Astrocyte (in vitro differentiated cells and primary cell): ENCODE measurements around the gene MN1. TPM values are rescaled to one million over a fixed set of nuclear protein-coding genes. Genes with fewer than 3 reads are reported as not detected.

ENCODE experiments used
- DNase-seq: peaks from one replicate; pipeline ENCODE4 v3.0.0-alpha.2; 2010; ENCODE audit warnings: low read depth
- FAIRE-seq: peaks from 2 replicates; lab custom pipeline; 2011; peaks lifted over from hg19 to GRCh38; lab: Jason Lieb, UNC
- H2AFZ ChIP-seq: 2 replicates; pipeline ENCODE4 v1.6.0; 2012; ENCODE audit warnings: low read depth, low read length, inconsistent platforms
- H3K27ac ChIP-seq: 2 replicates; pipeline ENCODE4 v1.5.1; 2011; ENCODE audit warnings: low read depth, low read length, inconsistent platforms
- H3K27me3 ChIP-seq: 2 replicates; pipeline ENCODE4 v1.6.0; 2011; ENCODE audit warnings: low read length, inconsistent platforms; ENCODE audit not compliant: insufficient read depth
- H3K36me3 ChIP-seq: 2 replicates; pipeline ENCODE4 v1.5.1; 2011; ENCODE audit warnings: low read length, inconsistent platforms; ENCODE audit not compliant: insufficient read depth
- H3K4me1 ChIP-seq: 2 replicates; pipeline ENCODE4 v1.5.1; 2011; ENCODE audit warnings: low read length, inconsistent platforms; ENCODE audit not compliant: insufficient read depth
- H3K4me2 ChIP-seq: 2 replicates; pipeline ENCODE4 v1.6.0; 2012; ENCODE audit warnings: low read length, inconsistent platforms
- H3K4me3 ChIP-seq: 2 replicates; pipeline ENCODE4 v1.5.1; 2011; ENCODE audit warnings: low read depth, mild to moderate bottlenecking, low read length, inconsistent platforms; ENCODE audit not compliant: insufficient read depth
- H3K79me2 ChIP-seq: 2 replicates; pipeline ENCODE4 v1.6.0; 2012; ENCODE audit warnings: mild to moderate bottlenecking, low read length, inconsistent platforms; ENCODE audit not compliant: insufficient read depth
- H3K9ac ChIP-seq: 2 replicates; pipeline ENCODE4 v1.6.0; 2012; ENCODE audit warnings: mild to moderate bottlenecking, low read length, inconsistent platforms
- H3K9me3 ChIP-seq: 2 replicates; pipeline ENCODE4 v1.5.1; 2012; ENCODE audit warnings: low read depth, mild to moderate bottlenecking, low read length, inconsistent platforms; ENCODE audit not compliant: insufficient read depth
- H4K20me1 ChIP-seq: 2 replicates; pipeline ENCODE4 v1.6.0; 2012; ENCODE audit warnings: low read length, inconsistent platforms; ENCODE audit not compliant: insufficient read depth
- H3K27ac Mint-ChIP-seq: one replicate; pipeline ENCODE4 v1.8.0; 2021; ENCODE audit warnings: mild to moderate bottlenecking, mixed read lengths; ENCODE audit not compliant: unreplicated experiment
- H3K27me3 Mint-ChIP-seq: one replicate; pipeline ENCODE4 v1.8.0; 2021; ENCODE audit warnings: low read depth, mixed read lengths; ENCODE audit not compliant: unreplicated experiment
- H3K36me3 Mint-ChIP-seq: one replicate; pipeline ENCODE4 v1.8.0; 2021; ENCODE audit warnings: low read depth, mixed read lengths; ENCODE audit not compliant: unreplicated experiment
- H3K4me1 Mint-ChIP-seq: one replicate; pipeline ENCODE4 v1.8.0; 2021; ENCODE audit warnings: low read depth, mixed read lengths; ENCODE audit not compliant: unreplicated experiment
- H3K4me3 Mint-ChIP-seq: one replicate; pipeline ENCODE4 v1.8.0; 2021; ENCODE audit warnings: mild to moderate bottlenecking, moderate library complexity, mixed read lengths; ENCODE audit not compliant: unreplicated experiment
- H3K9me3 Mint-ChIP-seq: one replicate; pipeline ENCODE4 v1.8.0; 2021; ENCODE audit warnings: mild to moderate bottlenecking, mixed read lengths; ENCODE audit not compliant: unreplicated experiment
- CTCF ChIP-seq: IDR thresholded peaks from 2 replicates; pipeline ENCODE4 v1.5.1; 2011; ENCODE audit warnings: low read depth, mild to moderate bottlenecking, inconsistent platforms, low read length, moderate library complexity; ENCODE audit not compliant: insufficient read depth
- EZH2 ChIP-seq: IDR thresholded peaks from 2 replicates; pipeline ENCODE4 v1.6.1; 2012; ENCODE audit warnings: mild to moderate bottlenecking, low read length, inconsistent platforms; ENCODE audit not compliant: insufficient read depth
- total RNA-seq: library from RNA; stranded (reverse); gene quantifications from 2 replicates; pipeline ENCODE4 v1.2.1, GENCODE V29; 2021

MN1 gene
- total RNA-seq, 1 donor from 2014 or later, result 98.6 TPM

- Mint-ChIP-seq H3K4me3 (no peak overlapping the region), H3K9me3 (no peaks in the 10 kb centered on the region), H3K4me1 (peaks cover 30% of the 10 kb centered on the region), H3K27ac (no peak overlapping the region), H3K36me3 (peaks cover 34% of the 10 kb centered on the region), H3K27me3 (no peaks in the 10 kb centered on the region)
- H3K9me3 ChIP-seq, result no peaks in the 10 kb centered on the region
- H4K20me1 ChIP-seq, result peaks cover 98% of the 10 kb centered on the region
- H3K4me3 ChIP-seq, result no peak overlapping the region
- no peak for FAIRE-seq
- H3K4me1 ChIP-seq, result no peaks in the 10 kb centered on the region
- no peak overlapping the region for H2AFZ ChIP-seq
- no peak for TF ChIP-seq EZH2
- no peak for TF ChIP-seq CTCF
- H3K79me2 ChIP-seq, result peaks cover 95% of the 10 kb centered on the region
- no peak overlapping the region for H3K27ac ChIP-seq
- H3K9ac ChIP-seq, result no peak overlapping the region
- H3K27me3 ChIP-seq, result no peaks in the 10 kb centered on the region
- no peak overlapping the region for H3K4me2 ChIP-seq
- H3K36me3 ChIP-seq, result peaks cover 26% of the 10 kb centered on the region
- DNase-seq, result no peak
Observed at GRCh38 chr22:27764722-27765236, 36.8 kb downstream of the MN1 start.

- H3K9me3 Mint-ChIP-seq, result no peaks in the 10 kb centered on the region
- Histone ChIP-seq H2AFZ (no peak overlapping the region), H3K9ac (no peak overlapping the region), H3K4me1 (peaks cover 4% of the 10 kb centered on the region), H3K9me3 (no peaks in the 10 kb centered on the region), H3K79me2 (peaks cover 96% of the 10 kb centered on the region), H3K36me3 (peaks cover 16% of the 10 kb centered on the region), H4K20me1 (peaks cover 98% of the 10 kb centered on the region), H3K4me2 (no peak overlapping the region), H3K27ac (no peak overlapping the region), H3K4me3 (no peak overlapping the region), H3K27me3 (no peaks in the 10 kb centered on the region)
- FAIRE-seq, result no peak
- no peaks in the 10 kb centered on the region for H3K27me3 Mint-ChIP-seq
- TF ChIP-seq CTCF (no peak), EZH2 (no peak)
- no peak overlapping the region for H3K4me3 Mint-ChIP-seq
- DNase-seq, result no peak
- H3K27ac Mint-ChIP-seq, result no peak overlapping the region
- H3K4me1 Mint-ChIP-seq, result peaks cover 32% of the 10 kb centered on the region
- H3K36me3 Mint-ChIP-seq, result peaks cover 39% of the 10 kb centered on the region
Observed at GRCh38 chr22:27761665-27762064, 39.9 kb downstream of the MN1 start.

DNA sequence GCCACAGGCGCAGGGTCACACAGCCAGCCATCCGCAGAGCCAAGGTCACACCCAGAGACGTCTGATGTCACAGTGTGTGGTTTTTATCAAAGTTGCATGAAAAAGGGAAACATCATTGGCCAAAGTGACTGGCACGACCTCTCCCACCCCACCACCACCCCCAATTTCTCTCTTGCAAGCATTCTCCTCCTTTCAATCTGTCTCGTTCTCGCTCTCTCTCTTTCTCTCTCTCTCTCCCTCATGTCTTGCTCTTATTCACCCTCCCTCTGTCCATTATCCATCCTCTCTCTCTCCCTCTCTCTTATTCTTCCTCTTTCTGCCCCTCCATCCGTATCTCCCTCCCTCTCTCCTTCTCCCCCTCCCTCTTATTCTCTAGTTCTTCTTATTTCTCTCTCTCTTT is 40.6 kb downstream of the MN1 start:
- DNase-seq, result no peak
- Histone ChIP-seq H3K4me1 (peaks cover 4% of the 10 kb centered on the region), H3K27me3 (no peaks in the 10 kb centered on the region), H4K20me1 (peaks cover 98% of the 10 kb centered on the region), H3K9ac (no peak overlapping the region), H3K4me3 (no peak overlapping the region), H2AFZ (no peak overlapping the region), H3K27ac (no peak overlapping the region), H3K9me3 (no peaks in the 10 kb centered on the region), H3K4me2 (no peak overlapping the region), H3K36me3 (peaks cover 14% of the 10 kb centered on the region), H3K79me2 (peaks cover 96% of the 10 kb centered on the region)
- no peaks in the 10 kb centered on the region for H3K27me3 Mint-ChIP-seq
- no peak for FAIRE-seq
- H3K36me3 Mint-ChIP-seq, result peaks cover 37% of the 10 kb centered on the region
- no peak overlapping the region for H3K27ac Mint-ChIP-seq
- no peaks in the 10 kb centered on the region for H3K9me3 Mint-ChIP-seq
- H3K4me1 Mint-ChIP-seq, result peaks cover 28% of the 10 kb centered on the region
- TF ChIP-seq EZH2, result no peak
- TF ChIP-seq CTCF, result no peak
- no peak overlapping the region for H3K4me3 Mint-ChIP-seq
